H1 (cell line): ENCODE data around the gene MRM1. TPM values are rescaled to one million over a fixed set of nuclear protein-coding genes. Genes with fewer than 3 reads are reported as not detected.

Source experiments
- CTCF ChIA-PET: fragments of 300-600 bp; sonication (Branson Sonifier 250); formaldehyde crosslinking; loops from one replicate; lab custom pipeline; 2021; ENCODE audit not compliant: partially characterized antibody; lab: Charles Lee
- POLR2A ChIA-PET: fragments of 300-600 bp; sonication (Branson Sonifier 250); formaldehyde crosslinking; loops from one replicate; lab custom pipeline; 2021; ENCODE audit warnings: inconsistent platforms; ENCODE audit not compliant: partially characterized antibody; lab: Charles Lee
- DNase-seq, 2 experiments: peaks; one replicate each; pipeline versions ENCODE4 v3.0.0 to v3.0.0-alpha.2; 2010 to 2022; ENCODE audit warnings: low spot score in 2 of 2, low read depth in 1 of 2, mixed read lengths in 1 of 2
- FAIRE-seq: peaks from 2 replicates; lab custom pipeline; 2011; peaks lifted over from hg19 to GRCh38; lab: Jason Lieb, UNC
- H2AFZ ChIP-seq: 2 replicates; pipeline ENCODE4 v1.8.1; 2012; ENCODE audit warnings: low read length, inconsistent platforms
- H2AK5ac ChIP-seq: 2 replicates; pipeline ENCODE4 v1.6.1; 2013; ENCODE audit warnings: low read depth, low read length
- H2BK120ac ChIP-seq: replicated peaks from 2 replicates; pipeline ENCODE3; 2013; ENCODE audit warnings: low read depth, low read length, inconsistent platforms
- H2BK12ac ChIP-seq: 2 replicates; pipeline ENCODE4 v1.6.1; 2013; ENCODE audit warnings: low read depth, low read length
- H2BK15ac ChIP-seq: 2 replicates; pipeline ENCODE4 v1.6.1; 2013; ENCODE audit warnings: low read length
- H2BK20ac ChIP-seq: 2 replicates; pipeline ENCODE4 v1.6.1; 2013; ENCODE audit warnings: low read length
- H2BK5ac ChIP-seq: 2 replicates; pipeline ENCODE4 v1.6.1; 2013; ENCODE audit warnings: low read depth, low read length
- H3K14ac ChIP-seq: 2 replicates; pipeline ENCODE4 v1.6.1; 2013; ENCODE audit warnings: inconsistent platforms; ENCODE audit not compliant: insufficient read length
- H3K18ac ChIP-seq: 2 replicates; pipeline ENCODE4 v1.6.1; 2013; ENCODE audit warnings: low read length; ENCODE audit errors: extremely low read depth
- H3K23ac ChIP-seq: 2 replicates; pipeline ENCODE4 v1.6.1; 2013; ENCODE audit warnings: inconsistent platforms; ENCODE audit not compliant: insufficient read length
- H3K23me2 ChIP-seq: 2 replicates; pipeline ENCODE4 v1.6.1; 2013; ENCODE audit warnings: low read depth, low read length
- H3K27ac ChIP-seq: 2 replicates; pipeline ENCODE4 v1.6.1; 2011; ENCODE audit warnings: low read depth, low read length, inconsistent platforms
- H3K27me3 ChIP-seq, 4 experiments: replicated peaks in 1 of 4; 1 replicate in 1 of 4; 2 replicates in 3 of 4; pipeline versions ENCODE4 v1.6.1 to v1.8.1; 2011 to 2013; ENCODE audit warnings: low read length in 3 of 4, mild to moderate bottlenecking in 3 of 4, inconsistent platforms in 2 of 4, mixed read lengths in 2 of 4, moderate library complexity in 1 of 4; ENCODE audit not compliant: control insufficient read depth in 3 of 4, insufficient read depth in 3 of 4; ENCODE audit errors: extremely low read depth in 1 of 4
- H3K36me3 ChIP-seq, 4 experiments: 2 replicates each; pipeline versions ENCODE4 v1.6.1 to v1.8.1; 2011 to 2013; ENCODE audit warnings: mild to moderate bottlenecking in 4 of 4, low read length in 3 of 4, moderate library complexity in 2 of 4, control low read depth in 1 of 4, inconsistent platforms in 1 of 4; ENCODE audit not compliant: insufficient read depth in 4 of 4, control insufficient read depth in 2 of 4
- H3K4ac ChIP-seq: replicated peaks from 2 replicates; pipeline ENCODE3; 2013; ENCODE audit warnings: low read length, low read depth, mixed read lengths, inconsistent platforms; ENCODE audit not compliant: insufficient read length
- H3K4me1 ChIP-seq, 4 experiments: replicated peaks in 1 of 4; 1 replicate in 1 of 4; 2 replicates in 3 of 4; pipeline versions ENCODE4 v1.6.1 to v1.8.1; 2011 to 2013; ENCODE audit warnings: low read length in 3 of 4, inconsistent platforms in 2 of 4, mixed read lengths in 1 of 4; ENCODE audit not compliant: insufficient read depth in 4 of 4, control insufficient read depth in 3 of 4
- H3K4me2 ChIP-seq, 2 experiments: 2 replicates each; pipeline versions ENCODE4 v1.6.1 to v1.8.1; 2011 to 2013; ENCODE audit warnings: low read depth in 2 of 2, low read length in 2 of 2, control low read depth in 1 of 2, inconsistent platforms in 1 of 2, mild to moderate bottlenecking in 1 of 2; ENCODE audit not compliant: insufficient read depth in 1 of 2
- H3K4me3 ChIP-seq, 4 experiments: fragments of 200-600, 300-600 bp in 1 of 4; sonication (generic), shearing (Covaris generic), sonication (Bioruptor Twin) in 1 of 4; 2 replicates each; pipeline versions ENCODE4 v1.5.1 to v1.8.1; 2011 to 2016; ENCODE audit warnings: low read length in 4 of 4, low read depth in 3 of 4, control low read depth in 2 of 4, inconsistent platforms in 2 of 4, mild to moderate bottlenecking in 2 of 4, mixed read lengths in 1 of 4, moderate library complexity in 1 of 4; ENCODE audit not compliant: insufficient read depth in 2 of 4; ENCODE audit errors: extremely low read depth in 1 of 4
- H3K56ac ChIP-seq: replicated peaks from 2 replicates; pipeline ENCODE3; 2013; ENCODE audit warnings: low read depth, mild to moderate bottlenecking, mixed read lengths, low read length, inconsistent platforms; ENCODE audit not compliant: insufficient read length
- H3K79me1 ChIP-seq: 2 replicates; pipeline ENCODE4 v1.6.1; 2013; ENCODE audit warnings: low read depth, low read length, control low read depth
- H3K79me2 ChIP-seq, 2 experiments: 2 replicates each; pipeline versions ENCODE4 v1.6.1 to v1.8.1; 2012 to 2013; ENCODE audit warnings: low read length in 2 of 2, mild to moderate bottlenecking in 2 of 2, inconsistent platforms in 1 of 2; ENCODE audit not compliant: insufficient read depth in 2 of 2, control insufficient read depth in 1 of 2
- H3K9ac ChIP-seq, 4 experiments: replicated peaks in 1 of 4; 1 replicate in 1 of 4; 2 replicates in 3 of 4; pipeline versions ENCODE4 v1.6.1 to v1.8.1; 2011 to 2013; ENCODE audit warnings: low read depth in 3 of 4, low read length in 3 of 4, control low read depth in 2 of 4, mild to moderate bottlenecking in 2 of 4, moderate library complexity in 2 of 4, inconsistent platforms in 1 of 4; ENCODE audit errors: extremely low read depth in 1 of 4
- H3K9me3 ChIP-seq, 2 experiments: 2 replicates each; pipeline versions ENCODE4 v1.6.1 to v1.8.1; 2012 to 2013; ENCODE audit warnings: mild to moderate bottlenecking in 2 of 2, moderate library complexity in 2 of 2, control low read depth in 1 of 2, inconsistent platforms in 1 of 2, low read depth in 1 of 2, low read length in 1 of 2, mixed read lengths in 1 of 2; ENCODE audit not compliant: insufficient read depth in 2 of 2
- H4K20me1 ChIP-seq, 2 experiments: replicated peaks in 1 of 2; 2 replicates each; pipeline versions ENCODE3 to v1.8.1; 2011 to 2013; ENCODE audit warnings: inconsistent platforms in 2 of 2, low read length in 2 of 2, mild to moderate bottlenecking in 1 of 2; ENCODE audit not compliant: insufficient read depth in 2 of 2, control insufficient read depth in 1 of 2
- H4K5ac ChIP-seq: 2 replicates; pipeline ENCODE4 v1.6.1; 2013; ENCODE audit warnings: low read length, low read depth, mixed read lengths, inconsistent platforms; ENCODE audit not compliant: insufficient read length
- H4K8ac ChIP-seq: 2 replicates; pipeline ENCODE4 v1.8.0; 2013; ENCODE audit warnings: mild to moderate bottlenecking, moderate library complexity, low read length, inconsistent platforms; ENCODE audit not compliant: insufficient read depth; ENCODE audit errors: extremely low read depth
- H4K91ac ChIP-seq: replicated peaks from 2 replicates; pipeline ENCODE3; 2013; ENCODE audit warnings: low read length, mixed read lengths, inconsistent platforms; ENCODE audit not compliant: insufficient read length
- FOSL1 ChIP-seq: IDR thresholded peaks from 2 replicates; pipeline ENCODE4 v1.6.1; 2011; ENCODE audit warnings: mild to moderate bottlenecking, low read depth, low read length, moderate library complexity; ENCODE audit not compliant: insufficient read depth
- HDAC6 ChIP-seq: IDR thresholded peaks from one replicate; pipeline ENCODE4 v1.7.1; 2012; ENCODE audit warnings: low read depth, mild to moderate bottlenecking, inconsistent platforms, low read length, moderate library complexity
- RBBP5 ChIP-seq: IDR thresholded peaks from 2 replicates; pipeline ENCODE4 v1.7.1; 2012; ENCODE audit warnings: low read depth, mild to moderate bottlenecking, inconsistent platforms, low read length, moderate library complexity, borderline replicate concordance
- SP4 ChIP-seq: IDR thresholded peaks from 2 replicates; pipeline ENCODE4 v1.6.1; 2012; ENCODE audit warnings: low read length, inconsistent platforms
- TEAD4 ChIP-seq: IDR thresholded peaks from 2 replicates; pipeline ENCODE4 v1.6.1; 2012; ENCODE audit warnings: low read depth, low read length, inconsistent platforms, mixed read lengths
- WGBS, 2 experiments: shearing (Covaris generic) in 1 of 2; methylation state at CpG; one replicate each; pipeline versions ENCODE4 v1.1.6 to v1.1.7; 2013 to 2015; ENCODE audit warnings: low lambda C conversion rate in 2 of 2, mixed read lengths in 2 of 2, inconsistent platforms in 1 of 2, low coverage in 1 of 2, missing lambda C conversion rate in 1 of 2; ENCODE audit not compliant: insufficient replicate concordance in 2 of 2, insufficient coverage in 1 of 2, insufficient read length in 1 of 2; ENCODE audit errors: extremely low coverage in 1 of 2, missing lambda C conversion rate in 1 of 2; 5-methylcytosine and 5-hydroxymethylcytosine counted together
- polyA plus RNA-seq, 7 experiments: library from polyadenylated mRNA; depleted of rRNA in 3 of 7; stranded (reverse) in 5 of 7; unstranded in 2 of 7; fragments of >200 nt in 5 of 7; fragments of 200-250 nt in 2 of 7; gene quantifications; 1 replicate in 5 of 7; 2 replicates in 1 of 7; 4 replicates in 1 of 7; pipeline versions ENCODE4 v1.2.1 to v1.2.3, GENCODE V29; 2011 to 2013; ENCODE audit warnings: missing spikeins in 2 of 7, mixed read lengths in 2 of 7
- total RNA-seq: library from RNA; stranded (reverse); fragmentation: NEBNext Ultra II Directional; extraction: Animal tissue kit (Norgen Biotek cat#: 25700); gene quantifications from 2 replicates; pipeline ENCODE4 v1.2.1, GENCODE V29; 2021

The MRM1 gene
- total and polyA plus RNA-seq, 2 of the 8 experiments (the other 6 are each of a cell fraction or from before 2014, with no cell fraction given): 9.9 to 11.2 TPM

DNA sequence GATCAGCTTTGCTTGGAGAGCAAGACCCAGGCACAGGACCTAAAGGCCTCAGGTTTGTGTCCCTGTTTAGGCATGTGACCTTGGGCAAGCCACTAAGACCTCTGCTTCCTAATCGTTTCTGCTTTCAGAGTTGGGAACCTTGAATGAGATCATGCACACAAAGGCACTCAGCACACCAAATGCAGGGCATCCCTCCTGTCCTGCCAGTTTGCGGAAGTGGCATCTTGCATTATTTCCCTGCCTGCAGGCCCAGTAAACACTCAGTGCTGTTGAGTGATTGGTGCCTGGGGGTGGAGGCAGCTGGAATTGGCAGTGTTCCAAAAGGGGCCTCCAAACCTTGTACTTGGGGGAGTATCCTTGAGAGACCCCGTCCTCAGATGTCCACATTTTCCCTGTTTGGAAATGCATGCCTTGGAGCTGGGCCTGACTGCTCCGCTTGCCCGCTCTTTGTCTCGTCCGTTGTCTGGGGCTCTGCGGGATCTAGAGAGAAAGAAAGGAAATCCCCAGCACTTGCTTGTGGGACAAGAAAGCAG, 28.7 kb downstream of the MRM1 start:
- Histone ChIP-seq H3K79me1 (no peaks in the 10 kb centered on the region), H4K20me1 (peaks cover 0 to 1% of the 10 kb centered on the region in 2 experiments), H3K4ac (no peak overlapping the region), H3K4me2 (no peak overlapping the region), H3K36me3 (no peaks in the 10 kb centered on the region), H3K9me3 (no peaks in the 10 kb centered on the region), H3K4me1 (peaks cover 2 to 28% (median 11%) of the 10 kb centered on the region in 4 experiments; a peak in 6 of 7 replicates), H2BK12ac (peak overlapping the region; percentile 35; the same call in 1 of the 2 replicates), H2BK120ac (no peak overlapping the region), H3K56ac (no peak overlapping the region), H3K9ac (no peak overlapping the region), H2BK5ac (no peak overlapping the region), H3K23ac (no peak overlapping the region), H3K27ac (no peak overlapping the region), H2BK15ac (no peak overlapping the region), H4K8ac (no peak overlapping the region), H3K23me2 (no peaks in the 10 kb centered on the region; the same call in 1 of the 2 replicates), H2AK5ac (no peak overlapping the region), H3K14ac (no peak overlapping the region), H4K91ac (no peak overlapping the region), H2BK20ac (0 out of 2 replicates have a peak overlapping the region, but pooled peaks have one; percentile 18), H3K18ac (no peak overlapping the region), H3K27me3 (no peaks in the 10 kb centered on the region; a peak in 2 of 7 replicates), H3K4me3 (no peak overlapping the region), H3K79me2 (no peaks in the 10 kb centered on the region), H4K5ac (no peak overlapping the region), H2AFZ (no peak overlapping the region)
- ChIA-PET POLR2A (no interaction called here), CTCF (interaction anchor here (0.8 to 9.5 kb wide), 25 partner anchors 10 to 610 kb away, joined by 3 to 122 read pairs (median 5); partner anchors contain the start of gene MRM1)
- 88% methylated on average over 8 of the region's 8 CpGs; no CpG with 5 or more reads in 1 of the 2 experiments for WGBS, 2 experiments
- FAIRE-seq (no peak), DNase-seq (no peak)
- no peak for TF ChIP-seq TEAD4
- no peak for TF ChIP-seq FOSL1
- no peak for TF ChIP-seq HDAC6
- TF ChIP-seq SP4: no peak
- TF ChIP-seq RBBP5: no peak
